ENCODE data around the gene RTCA.

DNA sequence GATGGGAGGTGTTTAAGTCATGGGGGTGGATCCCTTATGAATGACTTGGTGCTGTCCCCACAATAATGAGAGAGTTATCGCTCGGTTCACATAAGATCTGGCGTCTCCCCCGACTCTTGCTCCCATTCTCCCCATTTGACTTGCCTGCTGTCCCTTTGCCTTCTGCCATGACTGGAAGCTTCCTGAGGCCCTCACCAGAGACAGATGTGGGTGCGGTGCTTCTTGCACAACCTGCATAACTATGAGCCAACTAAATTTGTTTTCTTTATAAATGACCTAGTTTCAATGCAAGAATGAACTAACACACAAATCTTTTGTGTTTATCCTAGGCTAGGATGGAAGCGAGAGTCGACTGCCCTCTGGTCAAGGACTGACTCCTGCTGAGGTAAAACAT lies 55.1 kb downstream of the RTCA start:
- TF ChIP-seq, protein P1, sequence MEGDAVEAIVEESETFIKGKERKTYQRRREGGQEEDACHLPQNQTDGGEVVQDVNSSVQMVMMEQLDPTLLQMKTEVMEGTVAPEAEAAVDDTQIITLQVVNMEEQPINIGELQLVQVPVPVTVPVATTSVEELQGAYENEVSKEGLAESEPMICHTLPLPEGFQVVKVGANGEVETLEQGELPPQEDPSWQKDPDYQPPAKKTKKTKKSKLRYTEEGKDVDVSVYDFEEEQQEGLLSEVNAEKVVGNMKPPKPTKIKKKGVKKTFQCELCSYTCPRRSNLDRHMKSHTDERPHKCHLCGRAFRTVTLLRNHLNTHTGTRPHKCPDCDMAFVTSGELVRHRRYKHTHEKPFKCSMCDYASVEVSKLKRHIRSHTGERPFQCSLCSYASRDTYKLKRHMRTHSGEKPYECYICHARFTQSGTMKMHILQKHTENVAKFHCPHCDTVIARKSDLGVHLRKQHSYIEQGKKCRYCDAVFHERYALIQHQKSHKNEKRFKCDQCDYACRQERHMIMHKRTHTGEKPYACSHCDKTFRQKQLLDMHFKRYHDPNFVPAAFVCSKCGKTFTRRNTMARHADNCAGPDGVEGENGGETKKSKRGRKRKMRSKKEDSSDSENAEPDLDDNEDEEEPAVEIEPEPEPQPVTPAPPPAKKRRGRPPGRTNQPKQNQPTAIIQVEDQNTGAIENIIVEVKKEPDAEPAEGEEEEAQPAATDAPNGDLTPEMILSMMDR (IDR thresholded peaks at IDR 0.05; ENCODE audit: low read depth, low read length, poor library complexity, severe bottlenecking): no peak
- TF ChIP-seq EZH2phosphoT487 (IDR thresholded peaks at IDR 0.05; ENCODE audit: borderline replicate concordance, low read length): no peak
